Fibroblast of skin of scalp (primary cell): ENCODE data around the gene VAV1.
"Not testable (repeated sequence)": the region's sequence is repeated elsewhere in the genome, so short reads cannot be mapped to it uniquely, and the experiment has no call there.

Experiments used
- DNase-seq: peaks from one replicate; pipeline ENCODE4 v3.0.0-alpha.2; 2013

Gene VAV1

DNA sequence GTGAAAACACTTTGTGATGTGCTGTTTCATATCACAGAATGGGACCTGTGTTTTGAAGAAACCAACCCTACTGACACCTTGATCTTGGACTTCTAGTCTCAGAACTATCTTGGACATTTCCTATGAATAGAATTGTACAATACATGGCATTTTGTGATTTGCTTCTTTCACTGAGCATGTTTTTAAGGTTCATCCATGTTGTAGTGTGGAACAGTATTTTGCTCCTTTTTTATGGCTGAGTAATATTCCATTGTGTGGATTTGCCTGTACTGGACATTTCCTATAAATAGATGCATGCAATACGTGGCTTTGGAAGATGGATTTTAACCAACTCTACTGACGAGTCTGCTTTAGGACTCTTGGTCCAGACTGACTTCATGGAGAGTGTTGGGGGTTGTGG is 46.8 kb downstream of the VAV1 start:
- no peak for DNase-seq

DNA sequence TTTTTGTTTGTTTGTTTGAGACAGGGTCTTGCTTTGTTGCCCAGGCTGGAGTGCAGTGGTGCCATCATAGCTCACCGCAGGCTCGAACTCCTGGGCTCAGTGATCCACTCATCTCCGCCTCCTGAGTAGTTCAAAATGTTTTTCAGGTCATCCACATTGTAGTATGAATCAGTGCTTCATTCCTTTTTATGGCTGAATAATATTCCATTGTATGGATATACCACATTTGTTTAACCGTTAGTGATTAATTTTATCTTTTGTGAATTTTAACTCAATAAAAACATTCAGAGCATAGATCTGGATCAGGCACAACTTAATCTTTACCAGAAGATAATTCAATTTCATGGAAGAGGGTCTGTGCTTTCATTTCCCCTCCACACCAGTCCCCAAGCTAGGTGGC is 47.7 kb downstream of the VAV1 start:
- no peak for DNase-seq

DNA sequence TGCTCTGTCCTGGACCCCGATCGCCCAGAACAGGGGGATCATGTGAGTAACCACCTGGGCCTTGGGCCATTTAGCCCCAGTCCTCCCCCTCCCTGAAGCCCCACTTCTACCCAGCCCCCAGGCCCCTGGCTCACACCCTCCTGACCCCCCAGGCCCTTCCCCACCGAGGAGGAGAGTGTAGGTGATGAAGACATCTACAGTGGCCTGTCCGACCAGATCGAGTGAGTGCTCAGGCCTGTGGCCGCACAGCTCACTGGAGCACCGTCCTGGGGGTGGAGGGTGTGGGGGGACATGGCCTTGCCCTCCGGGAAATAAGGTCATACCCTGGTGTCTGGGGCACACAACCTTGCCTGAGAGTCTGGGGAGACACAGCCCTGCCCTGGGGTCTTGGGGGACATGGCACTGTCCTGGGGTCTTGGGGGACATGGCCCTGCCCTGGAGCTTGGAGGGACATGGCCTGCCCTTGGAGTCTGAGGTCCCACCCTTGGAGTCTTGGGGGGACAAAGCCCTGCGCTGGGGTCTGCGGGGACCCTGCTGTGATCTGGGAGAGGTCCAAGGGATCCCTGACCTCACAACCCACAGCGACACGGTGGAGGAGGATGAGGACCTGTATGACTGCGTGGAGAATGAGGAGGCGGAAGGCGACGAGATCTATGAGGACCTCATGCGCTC is 49.3 kb downstream of the VAV1 start:
- no peak for DNase-seq

DNA sequence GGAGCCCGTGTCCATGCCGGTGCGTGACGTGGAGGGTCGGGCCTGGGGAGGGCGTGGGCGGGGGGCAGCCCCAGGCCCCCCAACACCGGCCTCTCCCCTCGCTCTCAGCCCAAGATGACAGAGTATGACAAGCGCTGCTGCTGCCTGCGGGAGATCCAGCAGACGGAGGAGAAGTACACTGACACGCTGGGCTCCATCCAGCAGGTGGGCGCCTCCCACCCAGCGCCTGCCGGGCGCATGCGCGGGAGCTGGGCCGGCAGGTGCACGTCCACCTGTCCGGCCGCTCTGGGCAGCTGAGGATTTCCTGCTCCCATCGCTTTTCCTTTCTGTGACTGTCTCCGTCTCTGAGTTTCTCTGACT is 49.8 kb downstream of the VAV1 start:
- no peak for DNase-seq

DNA sequence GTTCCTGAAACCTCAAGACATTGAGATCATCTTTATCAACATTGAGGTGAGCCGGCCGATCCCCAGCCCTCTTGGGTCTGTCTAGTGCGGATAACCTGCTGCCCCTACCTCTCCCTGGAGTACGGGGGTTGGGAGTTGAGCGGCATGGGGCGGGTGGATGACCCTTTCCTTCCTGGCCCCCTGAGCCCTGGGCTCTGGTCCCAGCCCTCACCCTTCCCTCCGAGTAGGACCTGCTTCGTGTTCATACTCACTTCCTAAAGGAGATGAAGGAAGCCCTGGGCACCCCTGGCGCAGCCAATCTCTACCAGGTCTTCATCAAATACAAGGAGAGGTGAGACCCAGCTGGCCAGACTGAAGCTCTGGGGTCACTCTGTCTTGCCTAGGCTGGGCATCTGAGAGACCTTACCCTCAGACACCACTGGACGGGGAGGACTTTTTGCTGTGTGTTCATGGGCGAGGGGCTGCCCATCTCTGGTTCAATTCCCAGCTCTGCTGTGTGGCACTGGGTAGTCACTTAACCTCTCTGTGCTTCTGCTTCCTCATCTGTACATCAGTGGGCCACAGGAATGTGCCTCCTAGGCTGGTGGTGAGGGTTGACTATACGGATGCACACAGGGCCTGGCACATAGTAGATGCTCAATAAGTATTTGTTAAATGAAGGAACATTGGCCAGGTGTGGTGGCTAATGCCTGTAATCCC is 52.7 kb downstream of the VAV1 start:
- no peak for DNase-seq

DNA sequence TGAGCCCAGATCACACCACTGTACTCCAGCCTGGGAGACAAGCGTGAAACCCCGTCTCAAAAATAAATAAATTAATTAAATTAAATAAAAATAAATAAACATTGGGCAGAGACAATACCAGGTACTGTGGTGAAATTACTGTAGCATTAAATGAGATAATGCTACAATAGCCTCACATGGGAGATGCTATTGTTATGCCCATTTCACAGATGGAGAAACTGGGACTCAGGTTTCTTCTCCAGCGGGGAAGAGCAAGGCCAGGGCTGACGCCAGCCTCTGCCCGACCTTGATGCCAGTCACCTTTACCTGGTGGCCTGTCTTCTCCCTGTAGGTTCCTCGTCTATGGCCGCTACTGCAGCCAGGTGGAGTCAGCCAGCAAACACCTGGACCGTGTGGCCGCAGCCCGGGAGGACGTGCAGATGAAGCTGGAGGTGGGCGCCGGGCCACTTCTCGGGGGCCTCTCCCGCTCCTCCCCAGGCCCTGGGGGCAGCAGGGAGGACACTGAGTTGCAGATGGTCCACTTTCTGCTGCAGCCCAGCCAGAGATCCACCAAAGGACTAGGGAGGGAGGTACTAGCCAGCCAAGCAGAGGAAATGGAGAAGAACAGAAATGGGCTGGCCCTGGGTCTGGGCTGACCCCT is 53.9 kb downstream of the VAV1 start:
- no peak for DNase-seq

DNA sequence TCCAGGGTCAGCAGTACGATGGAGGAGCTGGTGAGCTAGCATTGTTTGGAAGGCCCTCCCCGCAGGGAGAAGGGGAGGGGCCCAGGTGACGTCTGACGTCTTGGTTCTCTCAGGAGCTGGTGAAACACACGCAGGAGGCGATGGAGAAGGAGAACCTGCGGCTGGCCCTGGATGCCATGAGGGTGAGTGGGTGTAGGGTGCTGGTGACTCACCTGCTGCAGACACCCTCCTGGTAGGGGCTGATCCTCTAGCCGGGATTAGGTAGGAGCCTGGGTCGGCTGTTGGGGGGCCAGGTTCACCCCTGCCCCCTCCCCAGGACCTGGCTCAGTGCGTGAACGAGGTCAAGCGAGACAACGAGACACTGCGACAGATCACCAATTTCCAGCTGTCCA is 55.8 kb downstream of the VAV1 start:
- DNase-seq: no peak

DNA sequence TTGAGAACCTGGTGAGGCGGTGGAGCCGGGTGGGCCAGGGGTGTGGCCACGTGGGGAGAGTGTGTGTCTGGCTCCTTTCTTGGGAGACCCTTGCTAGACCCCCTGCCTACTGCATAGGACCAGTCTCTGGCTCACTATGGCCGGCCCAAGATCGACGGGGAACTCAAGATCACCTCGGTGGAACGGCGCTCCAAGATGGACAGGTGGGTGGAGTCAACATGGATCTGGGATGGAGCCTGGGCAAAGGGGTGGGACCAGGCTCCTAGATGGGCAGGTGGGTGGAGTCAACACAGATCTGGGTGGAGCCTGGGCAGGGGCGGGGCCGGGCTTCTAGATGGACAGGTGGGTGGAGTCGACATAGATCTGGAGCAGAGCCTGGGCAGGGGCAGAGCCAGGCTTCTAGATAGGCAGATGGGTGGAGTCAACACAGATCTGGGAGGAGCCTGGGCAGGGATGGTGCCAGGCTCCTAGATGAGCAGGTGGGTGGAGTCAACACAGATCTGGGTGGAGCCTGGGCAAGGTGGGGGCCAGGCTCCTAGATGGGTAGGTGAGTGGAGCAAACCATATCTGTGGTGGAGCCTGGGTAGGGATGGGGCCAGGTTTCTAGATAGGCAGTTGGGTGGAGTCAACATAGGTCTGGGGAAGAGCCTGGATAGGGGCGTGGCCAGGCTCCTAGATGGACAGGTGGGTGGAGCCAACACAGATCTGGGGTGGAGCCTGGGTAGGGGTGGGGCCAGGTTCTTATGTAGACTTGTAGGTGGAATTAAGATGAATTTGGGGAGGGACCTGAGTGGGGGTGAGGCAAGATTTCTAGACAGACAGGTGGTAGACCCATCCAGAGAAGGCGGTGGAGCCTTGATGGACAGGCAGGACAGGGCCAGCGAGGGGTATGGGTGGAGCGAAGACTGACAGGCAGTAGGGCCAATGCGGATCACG is 56.5 kb downstream of the VAV1 start:
- DNase-seq: no peak

DNA sequence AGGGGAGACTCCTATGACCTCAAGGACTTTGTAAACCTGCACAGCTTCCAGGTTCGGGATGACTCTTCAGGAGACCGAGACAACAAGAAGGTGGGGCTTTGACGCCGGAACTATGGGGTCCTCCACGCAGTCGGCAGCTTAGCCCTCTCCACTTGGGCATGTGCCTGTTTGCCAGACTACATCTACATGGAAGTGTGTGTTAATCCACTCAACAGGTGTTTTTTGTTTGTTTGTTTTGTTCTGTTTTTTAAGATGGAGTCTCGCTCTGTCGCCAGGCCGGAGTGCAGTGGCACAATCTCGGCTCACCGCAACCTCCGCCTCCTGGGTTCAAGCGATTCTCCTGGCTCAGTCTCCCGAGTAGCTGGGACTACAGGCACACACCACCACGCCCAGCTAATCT is 57.3 kb downstream of the VAV1 start:
- not testable (repeated sequence) for DNase-seq

DNA sequence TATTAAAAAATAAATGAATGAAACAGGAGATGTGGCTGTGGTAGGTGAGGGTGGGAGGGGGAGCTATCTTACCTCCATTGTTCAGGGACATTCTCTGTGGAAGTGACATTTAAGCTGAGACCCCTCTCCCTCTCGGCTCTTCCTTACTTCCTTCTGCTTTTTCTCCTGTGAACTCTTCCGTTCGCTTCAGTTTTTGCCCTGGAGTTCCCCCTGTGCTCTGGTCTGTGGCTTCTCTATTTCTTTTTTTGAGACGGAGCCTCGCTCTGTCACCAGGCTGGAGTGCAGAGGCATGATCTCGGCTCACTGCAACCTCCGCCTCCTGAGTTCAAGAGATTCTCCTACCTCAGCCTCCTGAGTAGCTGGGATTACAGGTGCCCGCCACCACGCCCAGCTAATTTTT is 58.6 kb downstream of the VAV1 start:
- DNase-seq: not testable (repeated sequence)

DNA sequence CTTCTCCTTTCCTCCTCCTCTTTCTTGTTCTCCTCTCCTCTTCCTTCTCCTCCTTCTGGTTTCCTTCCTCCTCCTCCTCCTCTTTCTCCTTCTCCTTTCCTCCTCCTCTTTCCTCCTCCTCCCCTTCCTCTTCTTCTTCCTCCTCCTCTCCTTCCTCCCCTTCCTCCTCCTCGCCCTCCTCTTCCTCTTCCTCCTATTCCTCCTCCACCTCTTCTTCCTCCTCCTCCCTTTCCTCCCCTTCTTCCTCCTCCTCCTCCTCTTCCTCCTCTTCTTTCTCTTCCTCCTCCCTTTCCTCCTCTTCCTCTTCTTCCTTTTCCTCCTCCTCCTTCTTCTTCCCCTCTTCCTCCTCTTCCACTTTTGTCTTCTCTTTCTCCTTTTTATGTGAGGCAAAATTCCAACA is 59.9 kb downstream of the VAV1 start:
- DNase-seq: no peak

DNA sequence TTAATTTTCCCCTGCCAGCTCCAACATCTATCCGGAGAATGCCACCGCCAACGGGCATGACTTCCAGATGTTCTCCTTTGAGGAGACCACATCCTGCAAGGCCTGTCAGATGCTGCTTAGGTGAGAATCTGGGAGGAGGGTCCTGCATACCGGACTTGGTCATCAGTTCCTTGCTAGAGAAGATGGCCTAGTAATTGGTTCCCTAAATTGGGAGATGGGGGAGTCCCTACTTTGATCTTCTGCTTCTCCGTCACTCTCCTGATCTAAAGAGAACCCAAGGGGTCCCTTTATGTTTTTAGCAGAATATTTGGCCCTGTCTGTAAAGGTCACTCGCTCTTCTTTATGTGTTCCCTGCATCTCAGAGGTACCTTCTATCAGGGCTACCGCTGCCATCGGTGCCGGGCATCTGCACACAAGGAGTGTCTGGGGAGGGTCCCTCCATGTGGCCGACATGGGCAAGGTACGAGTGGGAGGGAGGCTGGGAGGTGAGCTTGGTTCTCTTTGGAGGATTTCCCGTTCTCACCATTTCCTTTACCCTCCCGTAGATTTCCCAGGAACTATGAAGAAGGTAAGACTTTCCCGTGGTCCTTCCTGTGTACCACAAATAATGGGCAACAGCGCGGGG is 60.8 kb downstream of the VAV1 start:
- DNase-seq: no peak

DNA sequence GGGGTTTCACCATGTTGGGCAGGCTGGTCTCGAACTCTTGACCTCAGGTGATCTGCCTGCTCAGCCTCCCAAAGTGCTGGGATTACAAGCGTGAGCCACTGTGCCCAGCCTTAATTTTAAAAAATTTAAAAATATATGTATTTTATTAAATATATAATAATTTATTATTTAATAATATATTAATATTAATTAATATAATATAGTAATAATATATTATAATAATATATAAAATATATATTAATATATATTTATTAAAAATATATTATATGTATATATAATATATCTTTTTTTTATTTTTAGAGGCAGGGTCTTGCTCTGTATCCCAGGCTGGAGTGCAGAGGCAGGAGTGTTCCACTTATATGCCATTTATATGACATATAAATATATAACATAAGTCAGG is 61.9 kb downstream of the VAV1 start:
- no peak for DNase-seq

DNA sequence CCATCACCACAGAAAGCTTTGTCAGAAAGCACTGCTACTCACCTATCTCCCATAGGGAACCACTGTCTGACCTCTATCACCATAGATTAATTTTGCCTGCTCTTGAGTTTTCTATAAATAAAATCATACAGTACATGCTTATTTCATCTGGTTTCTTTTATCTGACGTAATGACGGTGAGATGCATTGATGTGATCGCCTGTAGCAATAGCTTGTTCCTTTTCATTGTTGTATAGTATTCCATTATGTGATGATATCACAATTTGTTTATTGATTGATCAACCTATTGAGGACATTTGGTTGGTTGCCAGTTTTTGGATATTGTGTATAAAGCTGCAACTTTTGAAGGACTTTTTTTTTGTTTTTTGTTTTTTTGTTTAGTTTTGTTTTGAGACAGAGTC is 63.0 kb downstream of the VAV1 start:
- no peak for DNase-seq

DNA sequence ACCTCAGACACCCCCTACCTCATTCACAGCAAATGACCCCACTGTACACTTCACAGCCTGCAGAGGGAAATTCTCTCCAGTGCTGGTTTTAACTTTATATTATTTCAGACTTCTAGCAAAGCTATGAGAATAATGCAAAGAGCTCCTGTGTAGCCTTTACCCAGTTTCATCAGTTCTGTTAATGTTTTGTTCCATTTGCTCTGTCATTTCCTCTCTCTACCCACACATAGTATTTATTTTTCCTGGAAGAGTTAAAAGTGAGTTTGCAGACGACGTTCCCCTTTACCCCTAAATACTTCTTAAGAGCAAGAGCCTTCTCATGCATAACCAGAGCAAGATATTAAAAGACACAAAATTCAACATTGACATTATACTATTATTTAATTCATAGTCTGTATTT is 65.0 kb downstream of the VAV1 start:
- DNase-seq: no peak

DNA sequence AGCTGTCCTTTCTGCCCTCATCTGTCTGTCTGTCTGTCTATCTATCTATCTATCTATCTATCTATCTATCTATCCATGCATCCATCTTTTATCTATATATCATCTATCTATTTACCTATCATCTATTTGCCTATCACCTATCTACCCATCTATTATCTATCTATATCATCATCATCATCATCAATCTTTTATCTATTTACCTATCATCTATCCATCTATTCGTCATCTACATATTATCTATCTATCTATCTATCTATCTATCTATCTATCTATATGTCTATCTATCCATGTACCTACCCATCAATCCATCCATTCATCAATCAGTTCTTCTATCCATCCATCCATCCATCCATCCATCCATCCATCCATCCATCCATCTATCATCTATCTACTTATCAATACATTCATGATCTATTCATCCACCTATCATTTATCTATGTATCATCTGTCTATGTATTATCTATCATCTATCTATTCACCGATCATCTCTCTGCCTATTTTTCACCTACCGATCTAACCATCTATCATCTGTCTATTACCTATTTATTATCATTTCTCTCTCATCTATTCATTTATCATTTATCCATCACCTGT is 65.7 kb downstream of the VAV1 start:
- DNase-seq: no peak

DNA sequence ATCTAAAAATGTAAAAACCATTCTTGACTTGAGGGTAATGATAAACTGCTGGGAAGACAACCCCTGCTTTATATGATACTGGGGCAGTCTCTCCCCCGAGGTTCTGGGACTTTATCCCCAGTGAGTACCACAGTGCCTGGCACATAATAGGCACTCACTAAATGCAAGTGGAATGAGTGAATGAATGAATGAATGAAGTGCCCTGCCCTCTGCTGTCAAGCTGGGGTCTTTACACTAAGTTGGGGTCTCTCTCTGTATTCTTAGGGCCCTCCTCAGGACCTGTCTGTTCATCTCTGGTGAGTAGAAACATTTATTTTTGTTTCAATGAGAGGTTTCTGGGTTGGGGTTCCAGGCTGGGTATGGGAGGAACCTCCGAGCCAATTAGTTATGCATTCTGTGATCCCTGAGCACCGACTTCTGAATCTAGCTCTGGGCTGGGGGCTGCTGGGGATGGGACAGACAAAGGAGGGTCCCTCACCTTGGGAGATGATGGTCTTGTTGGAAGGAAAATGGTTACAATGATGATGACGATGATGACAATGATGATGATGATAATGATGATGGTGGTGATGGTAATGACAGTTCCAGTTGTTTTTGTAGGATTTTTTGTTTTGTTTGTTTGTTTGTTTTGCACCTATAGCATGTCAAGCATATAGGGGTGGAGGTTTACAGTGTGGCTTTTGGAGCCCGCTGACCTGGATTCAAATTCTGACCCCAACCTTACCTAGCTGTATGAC is 70.5 kb downstream of the VAV1 start:
- no peak for DNase-seq

DNA sequence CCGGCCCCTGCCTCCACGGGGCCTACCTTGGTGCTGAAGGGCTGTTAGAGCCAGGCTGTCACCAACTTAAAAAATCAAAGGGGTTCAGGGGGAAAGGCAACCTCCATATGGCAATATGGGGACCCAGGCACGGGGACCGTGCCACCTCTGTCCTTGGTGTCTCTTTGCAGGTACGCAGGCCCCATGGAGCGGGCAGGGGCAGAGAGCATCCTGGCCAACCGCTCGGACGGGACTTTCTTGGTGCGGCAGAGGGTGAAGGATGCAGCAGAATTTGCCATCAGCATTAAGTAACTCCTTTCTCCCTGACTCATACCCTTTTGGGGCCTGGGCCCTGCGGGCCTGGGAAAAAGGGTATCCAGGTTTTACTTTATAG is 75.3 kb downstream of the VAV1 start:
- DNase-seq: no peak

DNA sequence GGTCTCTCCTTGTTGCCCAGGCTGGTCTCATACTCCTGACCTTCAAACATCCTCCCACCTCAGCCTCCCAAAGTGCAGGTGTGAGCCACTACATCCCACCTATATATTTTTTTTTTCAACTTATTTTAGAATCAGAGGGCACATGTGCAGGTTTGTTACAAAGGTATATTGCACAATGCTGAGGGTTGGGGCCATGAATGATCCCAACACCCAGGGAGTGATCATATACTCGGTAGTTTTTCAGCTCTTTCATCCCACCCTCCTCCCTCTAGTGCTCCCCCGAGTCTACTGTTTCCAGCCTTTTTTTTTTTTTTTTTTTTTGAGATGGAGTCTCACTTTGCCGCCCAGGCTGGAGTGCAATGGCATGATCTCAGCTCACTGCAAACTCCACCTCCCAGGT is 76.5 kb downstream of the VAV1 start:
- no peak for DNase-seq

DNA sequence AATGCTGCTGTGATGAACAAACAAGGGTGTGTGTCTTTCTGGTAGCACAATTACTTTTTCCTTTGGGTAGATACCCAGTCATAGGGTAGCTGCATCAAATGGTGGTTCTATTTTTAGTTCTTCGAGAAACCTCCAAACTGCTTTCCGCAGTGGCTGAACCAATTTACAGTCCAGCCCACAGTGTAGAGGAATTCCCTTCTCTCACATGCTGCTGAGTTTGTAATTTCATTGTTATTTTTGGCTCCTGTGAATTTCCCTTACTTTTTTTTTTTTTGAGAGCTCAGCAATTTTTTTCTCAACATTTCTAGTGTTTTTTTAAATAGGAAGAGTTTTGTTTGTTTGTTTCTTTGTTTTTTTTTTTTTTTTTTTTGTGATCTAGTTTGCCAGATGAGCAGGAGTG is 77.4 kb downstream of the VAV1 start:
- no peak for DNase-seq

DNA sequence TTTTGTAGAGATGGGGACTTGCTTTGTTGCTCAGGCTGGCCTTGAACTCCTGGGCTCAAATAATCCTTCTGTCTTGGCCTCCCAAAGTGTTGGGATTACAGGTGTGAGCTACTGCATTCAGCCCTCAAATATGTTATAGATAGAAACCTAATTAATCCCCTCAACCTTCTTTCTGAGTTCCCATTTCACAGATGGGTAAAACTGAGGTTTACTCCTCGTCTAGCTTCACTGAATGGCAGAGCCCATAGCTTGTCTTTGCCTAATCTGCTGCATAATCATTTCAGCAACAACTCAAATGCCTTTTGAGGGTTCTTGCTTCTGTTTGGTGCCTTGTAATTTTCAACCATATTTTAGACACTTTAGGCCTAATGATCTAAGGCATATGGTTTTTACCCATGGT is 78.9 kb downstream of the VAV1 start:
- no peak for DNase-seq

DNA sequence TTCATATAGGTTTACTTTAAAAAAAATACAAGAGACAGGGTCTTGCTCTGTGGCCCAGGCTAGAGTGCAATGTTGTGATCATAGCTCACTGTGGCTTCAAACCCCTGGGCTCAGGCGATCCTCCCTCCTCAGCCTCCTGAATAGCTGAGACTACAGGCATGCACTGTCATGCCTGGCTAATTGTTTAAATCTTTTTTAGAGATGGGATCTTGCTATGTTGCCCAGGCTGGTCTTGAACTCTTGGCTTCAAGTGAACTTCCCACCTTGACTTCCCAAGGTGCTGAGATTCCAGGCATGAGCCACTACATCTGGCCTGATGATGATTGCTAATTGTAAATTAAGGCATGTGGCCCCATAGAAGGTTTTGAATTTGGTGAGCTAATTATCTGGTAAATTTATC is 79.5 kb downstream of the VAV1 start:
- no peak for DNase-seq
